Activated CD8-positive, alpha-beta memory T cell treated with anti-CD3 and anti-CD28 coated beads, Interleukin-2, amount 50 U/mL, for 4 hours (primary cell): Measurements from ENCODE around the gene NUP107.

Source experiments
- DNase-seq: peaks from one replicate; pipeline ENCODE4 v3.0.0-alpha.2; 2020

The NUP107 gene

DNA sequence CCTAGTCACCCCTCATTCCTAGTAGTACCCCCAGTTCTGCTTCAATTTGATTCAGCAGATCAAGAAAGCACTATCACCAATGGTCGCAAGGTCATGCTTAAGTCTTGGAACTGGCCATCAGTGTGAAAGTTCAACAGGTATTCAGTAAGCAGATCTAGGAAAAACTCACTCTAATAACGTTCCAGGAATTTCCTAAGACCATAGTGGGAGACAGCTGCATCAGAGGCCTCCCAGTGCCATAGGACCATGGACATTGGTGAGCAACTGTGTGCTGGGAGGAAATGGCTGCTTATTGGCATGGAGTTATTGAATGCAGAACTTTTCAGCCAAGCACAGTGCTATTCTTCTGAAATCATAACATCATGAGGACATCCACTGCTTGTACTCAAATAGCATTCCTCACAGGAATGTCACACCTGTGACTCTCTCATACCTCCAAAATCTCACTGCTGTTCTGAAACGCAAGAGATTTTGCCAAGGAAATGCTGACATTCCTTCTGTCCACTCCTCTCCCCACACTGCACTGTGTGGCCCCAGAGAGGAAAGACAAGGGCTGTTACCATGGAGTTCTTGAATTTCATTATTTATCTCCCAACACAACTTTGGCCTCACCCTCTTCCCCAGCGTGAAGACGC is 90.3 kb downstream of the NUP107 start:
- DNase-seq = no peak

DNA sequence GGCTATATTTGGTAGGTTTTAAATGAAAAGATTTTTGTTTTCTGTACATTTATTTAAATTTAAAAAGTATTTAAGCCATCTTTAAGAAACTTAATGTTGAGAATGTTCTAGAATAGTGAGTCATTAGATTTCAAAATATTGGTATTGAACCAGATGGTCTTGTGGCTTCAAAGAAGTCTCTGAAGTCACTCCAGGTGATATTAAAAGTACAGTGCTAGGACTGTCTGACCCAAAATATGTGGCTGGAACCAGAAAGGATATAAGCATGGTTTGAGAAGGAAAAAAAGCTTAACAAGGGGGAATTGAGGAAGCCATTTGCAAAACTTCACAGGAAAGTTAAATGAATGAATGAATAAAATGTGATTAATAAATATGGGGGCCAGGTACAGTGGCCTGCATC is 92.5 kb downstream of the NUP107 start:
- DNase-seq = no peak

DNA sequence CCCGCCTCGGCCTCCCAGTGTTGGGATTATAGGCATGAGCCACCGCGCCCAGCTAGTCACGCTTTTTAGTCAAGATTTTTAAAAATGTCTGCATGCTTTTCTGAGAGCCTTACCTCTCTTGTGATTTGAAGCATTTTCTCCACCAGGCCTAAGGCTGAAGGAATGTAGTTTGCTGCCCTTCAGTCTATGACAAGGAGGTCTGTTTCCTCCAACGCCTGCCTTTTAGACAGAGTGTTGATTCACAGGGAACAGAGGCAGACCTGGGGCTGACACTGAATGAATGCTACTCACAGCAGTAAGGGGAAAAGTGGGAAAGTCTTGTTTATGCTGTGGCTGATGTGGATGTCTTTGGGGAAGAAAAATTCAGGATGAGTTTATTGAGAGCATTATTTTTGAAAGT is 94.0 kb downstream of the NUP107 start:
- no peak for DNase-seq

DNA sequence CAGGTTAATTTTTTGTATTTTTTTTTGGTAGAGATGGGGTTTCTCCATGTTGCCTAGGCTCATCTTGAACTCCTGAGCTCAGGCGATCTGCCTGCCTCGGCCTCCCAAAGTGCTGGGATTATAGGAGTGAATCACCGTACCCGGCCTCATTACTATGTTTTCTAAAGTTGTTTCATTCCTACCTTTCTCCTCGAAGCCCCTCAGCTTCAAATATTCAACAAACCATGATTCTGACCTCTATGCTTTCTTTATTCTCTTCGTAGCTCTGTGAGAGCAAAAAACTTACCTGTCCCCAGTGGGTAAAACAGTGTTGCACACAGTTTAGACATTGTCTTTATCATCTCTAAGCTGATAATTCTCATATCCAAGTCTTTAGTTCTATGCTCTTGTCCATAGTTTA is 95.0 kb downstream of the NUP107 start:
- no peak for DNase-seq

DNA sequence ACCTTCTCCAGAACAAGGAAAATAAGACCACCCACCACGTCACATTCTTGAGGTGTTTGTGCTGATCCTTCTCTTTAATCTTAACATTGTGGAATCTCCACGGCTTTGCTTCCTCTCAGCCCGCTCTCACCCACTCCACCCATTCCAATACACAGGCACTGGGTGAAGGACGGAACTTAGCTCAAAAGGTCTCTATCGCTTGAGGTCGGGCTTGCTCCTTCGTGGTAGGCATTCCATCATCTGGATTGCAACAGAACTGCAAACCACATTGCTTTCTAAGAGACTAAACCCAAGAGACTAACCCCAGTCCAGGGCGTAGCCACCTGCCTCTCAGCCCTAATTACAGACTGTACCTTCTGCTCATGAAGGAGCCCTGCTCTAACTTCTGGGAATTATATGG is 97.2 kb downstream of the NUP107 start:
- DNase-seq = no peak

DNA sequence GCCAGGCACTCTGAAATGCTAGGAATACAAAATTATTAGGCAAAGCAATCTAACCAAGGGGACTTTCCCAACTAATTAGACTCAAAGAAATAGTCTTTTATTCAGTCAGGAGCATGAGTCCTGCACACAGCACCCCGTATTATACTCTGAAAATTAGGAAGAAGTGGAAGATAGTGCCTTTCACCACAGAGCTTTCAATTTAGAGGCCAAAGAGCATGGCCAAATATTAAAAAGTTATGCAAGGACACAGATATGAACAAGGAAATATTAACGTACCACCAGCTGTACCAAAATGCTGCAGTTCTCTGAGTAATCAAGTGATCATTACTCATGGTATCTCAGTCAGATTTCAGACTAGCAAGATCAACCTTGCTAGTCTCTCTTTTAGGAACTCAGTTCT is 98.6 kb downstream of the NUP107 start:
- no peak for DNase-seq

DNA sequence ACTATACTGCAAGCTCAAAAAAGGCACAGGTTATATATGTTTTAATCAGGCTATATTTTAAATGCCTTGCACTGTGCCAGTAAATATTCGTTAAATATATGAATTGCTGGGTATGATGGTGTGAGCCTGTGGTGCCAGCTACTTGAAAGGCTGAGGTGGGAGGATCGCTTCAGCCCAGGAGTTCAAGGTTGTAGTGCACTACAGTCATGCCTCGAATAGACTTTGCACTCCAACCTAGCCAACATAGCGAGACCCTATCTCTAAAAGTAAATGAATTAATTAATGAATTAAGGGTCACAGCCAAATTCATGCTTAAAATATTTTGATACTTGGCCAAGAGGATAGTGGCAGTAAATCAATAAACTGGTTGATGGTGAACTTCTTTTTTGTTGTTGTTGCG is 99.0 kb downstream of the NUP107 start:
- no peak for DNase-seq

DNA sequence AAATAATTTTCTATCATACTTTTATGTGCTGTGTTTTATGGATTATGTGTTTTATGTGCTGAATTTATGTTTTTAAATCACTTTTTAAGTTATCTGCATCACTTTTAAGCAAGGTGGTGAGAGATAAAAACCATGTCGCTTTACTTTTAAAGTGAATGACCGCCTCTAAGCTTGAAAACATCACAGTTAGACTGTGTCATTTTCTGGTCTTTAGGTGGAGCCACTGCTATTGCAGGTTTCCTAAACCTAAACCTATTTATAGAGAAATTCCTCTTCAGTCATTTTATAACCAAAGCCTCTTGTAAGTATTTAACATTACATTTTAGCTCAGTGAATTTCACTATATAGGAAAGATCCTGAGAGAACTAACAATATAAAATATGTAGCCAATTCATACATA is 100.2 kb downstream of the NUP107 start:
- no peak for DNase-seq

DNA sequence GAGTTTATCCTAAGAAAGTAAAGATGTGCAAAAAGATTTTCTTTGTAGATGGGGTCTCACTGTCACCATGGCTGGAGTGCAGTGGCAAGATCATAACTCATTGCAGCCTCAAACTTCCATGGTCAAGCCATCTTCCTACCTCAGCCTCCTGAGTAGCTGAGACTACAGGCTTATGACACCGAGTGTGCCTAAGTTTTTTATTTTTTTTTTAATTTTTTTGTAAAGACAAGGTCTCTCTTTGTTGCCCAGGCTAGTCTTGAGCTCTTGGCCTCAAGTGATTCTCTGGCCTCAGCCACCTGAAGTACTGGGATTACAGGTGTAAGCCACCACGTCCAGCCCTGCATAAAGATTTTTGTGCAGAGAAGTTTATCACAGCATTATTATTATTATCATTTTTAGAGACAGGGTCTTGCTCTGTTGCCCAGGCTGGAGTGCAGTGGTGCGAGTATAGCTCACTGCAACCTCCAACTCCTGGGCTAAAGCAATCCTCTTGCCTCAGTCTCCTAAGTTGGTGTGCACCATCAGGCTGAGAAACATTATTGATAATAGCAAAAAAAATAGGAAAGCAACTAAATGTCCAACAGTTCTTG is 101.9 kb downstream of the NUP107 start:
- DNase-seq = no peak

DNA sequence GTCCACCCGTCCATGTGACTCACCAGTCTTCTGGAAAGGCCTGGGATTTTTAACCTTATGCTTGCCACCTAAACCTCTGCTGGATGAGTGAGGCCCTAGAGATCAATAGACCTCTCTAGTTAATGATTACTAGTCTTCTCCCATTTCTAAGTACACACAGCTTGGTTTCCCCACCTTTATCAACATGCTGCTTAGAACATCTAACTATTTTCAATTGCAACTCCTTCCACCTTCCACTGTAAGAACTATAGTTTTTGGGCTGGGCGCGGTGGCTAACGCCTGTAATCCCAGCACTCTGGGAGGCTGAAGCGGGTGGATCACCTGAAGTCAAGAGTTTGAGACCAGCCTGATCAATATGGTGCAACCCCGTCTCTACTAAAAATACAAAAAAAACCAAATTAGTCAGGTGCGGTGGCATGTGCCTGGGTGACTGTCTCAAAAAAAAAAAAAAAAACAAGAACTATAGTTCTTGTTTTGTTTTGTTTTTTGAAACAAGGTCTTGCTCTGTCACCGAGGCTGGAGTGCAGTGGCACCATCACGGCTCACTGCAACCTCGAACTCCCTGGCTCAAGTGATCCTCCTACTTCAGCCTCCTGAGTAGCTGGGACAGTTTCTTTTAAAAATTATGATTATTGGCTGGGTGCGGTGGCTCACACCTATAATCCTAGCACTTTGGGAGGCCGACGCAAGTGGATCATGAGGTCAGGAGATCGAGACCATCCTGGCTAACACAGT is 102.5 kb downstream of the NUP107 start:
- no peak for DNase-seq

DNA sequence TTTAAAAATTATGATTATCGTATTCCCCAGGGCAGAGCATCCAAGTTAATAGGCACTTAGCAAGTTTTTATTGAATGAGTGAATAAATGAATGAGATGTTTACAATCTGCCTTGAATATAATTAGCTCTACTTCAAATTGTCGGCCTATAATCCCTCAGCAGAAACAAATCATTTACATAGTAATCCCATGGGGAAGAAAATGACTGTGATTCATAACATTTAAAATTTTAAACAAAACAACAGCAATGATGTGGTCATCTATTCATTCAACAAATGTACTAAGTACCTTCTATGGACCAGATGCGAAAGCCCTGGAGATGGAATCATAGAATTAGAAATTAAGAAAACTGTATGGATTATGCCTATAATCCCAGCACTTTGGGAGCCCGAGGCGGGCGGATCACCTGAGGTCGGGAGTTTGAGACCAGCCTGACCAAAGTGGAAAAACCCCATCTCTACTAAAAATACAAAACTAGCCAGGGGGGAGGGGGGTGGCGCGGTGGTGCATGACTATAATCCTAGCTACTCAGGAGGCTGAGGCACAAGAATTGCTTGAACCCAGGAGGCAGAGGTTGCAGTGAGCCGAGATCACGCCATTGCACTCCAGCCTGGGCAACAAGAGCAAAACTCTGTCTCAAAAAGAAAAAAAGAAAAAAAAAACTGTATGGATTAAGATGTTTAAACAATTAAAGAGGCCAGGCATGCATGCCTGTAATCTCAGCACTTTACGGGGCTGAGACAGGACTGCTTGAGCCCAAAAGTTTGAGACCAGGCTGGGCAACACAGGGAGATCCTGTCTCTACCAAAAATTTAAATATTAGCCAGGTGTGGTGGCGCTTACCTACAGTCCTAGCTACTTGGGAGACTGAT is 103.5 kb downstream of the NUP107 start:
- DNase-seq = no peak

DNA sequence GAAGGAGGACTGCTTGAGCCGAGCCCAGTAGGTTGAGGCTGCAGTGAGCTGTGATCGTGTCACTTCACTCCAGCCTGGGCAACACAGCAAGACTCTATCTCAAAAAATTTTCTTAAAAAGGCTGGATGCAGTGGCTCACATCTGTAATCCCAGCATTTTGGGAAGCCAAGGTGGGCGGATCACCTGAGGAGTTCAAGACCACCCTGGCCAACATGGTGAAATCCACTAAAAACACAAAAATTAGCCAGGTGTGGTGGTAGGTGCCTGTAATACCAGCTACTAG is 104.1 kb downstream of the NUP107 start:
- DNase-seq = no peak

DNA sequence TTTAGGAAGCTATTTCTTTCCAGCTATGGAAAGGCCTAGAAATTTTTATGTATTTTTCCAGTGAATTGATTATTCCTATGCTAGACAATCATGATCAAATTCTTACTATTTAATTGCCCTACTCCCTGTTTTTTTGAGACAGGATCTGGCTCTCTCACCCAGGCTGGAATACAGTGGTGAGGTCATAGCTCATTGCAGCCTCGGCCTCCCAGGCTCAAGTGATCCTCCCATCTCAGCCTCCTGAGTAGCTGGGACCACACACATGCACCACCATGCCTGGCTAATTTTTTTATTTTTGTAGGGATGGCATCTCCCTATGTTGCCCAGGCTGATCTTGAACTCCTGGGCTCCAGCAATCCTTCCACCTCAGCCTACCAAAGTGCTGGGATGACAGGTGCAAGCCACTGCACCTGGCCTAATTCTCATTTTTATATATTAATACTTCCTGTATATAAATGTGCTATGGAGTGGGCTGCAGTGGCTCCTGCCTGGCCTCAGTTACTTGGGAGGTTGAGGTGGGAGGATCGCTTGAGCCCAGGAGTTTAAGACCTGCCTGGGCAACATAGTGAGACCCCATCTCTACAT is 105.2 kb downstream of the NUP107 start:
- no peak for DNase-seq

DNA sequence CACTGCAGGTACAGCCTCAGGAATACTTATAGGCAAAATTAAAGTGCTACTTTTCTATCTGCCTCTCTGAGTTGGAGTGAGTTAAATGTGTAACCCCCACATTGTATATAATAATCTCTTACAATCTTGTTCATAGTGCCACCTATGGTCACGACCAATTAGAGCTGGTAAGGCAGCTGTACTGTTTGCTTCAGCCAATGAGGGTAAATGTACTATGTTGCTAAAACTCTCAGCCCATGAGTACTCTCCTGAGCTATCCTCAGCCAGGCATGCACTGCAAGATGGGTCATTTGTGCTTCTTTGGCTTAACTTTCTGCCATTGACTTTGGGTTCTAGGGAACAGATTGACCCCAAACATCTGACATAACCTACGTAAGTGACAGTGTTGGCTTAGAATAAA is 106.2 kb downstream of the NUP107 start:
- no peak for DNase-seq

DNA sequence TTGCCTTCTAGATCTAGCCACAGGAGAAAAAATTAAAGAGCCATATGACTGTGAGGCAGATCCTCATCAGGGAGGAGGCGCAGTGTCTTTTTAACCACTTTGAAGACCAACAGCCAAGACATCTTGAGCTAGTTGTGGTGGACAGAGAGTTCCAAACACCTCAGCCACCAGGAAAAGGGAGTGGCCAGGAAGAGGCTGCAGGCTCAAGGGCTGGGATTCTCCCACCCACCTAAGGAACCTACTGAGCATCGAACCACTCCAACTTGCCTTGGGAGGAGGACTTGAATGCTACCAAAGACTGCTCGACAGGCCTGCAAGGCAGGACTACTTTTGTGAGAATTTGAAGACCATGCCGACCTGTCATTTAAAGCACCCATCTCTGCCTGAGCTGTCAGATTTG is 106.7 kb downstream of the NUP107 start:
- no peak for DNase-seq

DNA sequence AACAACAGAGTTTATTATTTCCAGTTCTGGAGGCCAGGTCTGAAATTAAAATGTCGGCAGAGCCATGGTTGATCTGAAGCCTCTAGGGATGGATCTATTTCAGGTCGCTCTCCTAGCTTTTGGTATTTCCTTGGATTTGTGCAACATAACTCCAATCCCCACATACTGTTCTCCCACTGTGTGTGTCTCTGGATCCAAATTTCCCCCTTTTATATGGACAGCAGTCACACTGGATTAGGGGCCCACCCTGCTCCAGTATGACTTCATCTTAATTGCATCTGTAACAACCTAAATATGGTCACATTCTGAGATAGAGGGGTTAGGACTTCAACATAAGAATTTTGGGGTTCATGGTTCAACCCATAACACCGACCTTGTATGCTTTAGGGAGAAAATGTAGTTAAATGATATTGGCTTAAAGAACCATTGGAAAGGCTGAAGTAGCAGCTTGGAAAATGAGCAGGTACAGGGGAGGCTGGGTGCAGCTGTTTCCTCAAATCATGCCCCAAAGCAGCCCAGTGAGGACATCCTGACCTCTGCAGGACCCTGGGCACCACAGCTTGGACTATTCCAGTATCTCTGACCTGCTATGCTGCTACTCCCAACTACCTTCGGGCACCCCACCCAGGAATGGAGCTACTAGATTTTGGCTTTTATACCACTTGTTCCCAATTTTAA is 107.3 kb downstream of the NUP107 start:
- no peak for DNase-seq

DNA sequence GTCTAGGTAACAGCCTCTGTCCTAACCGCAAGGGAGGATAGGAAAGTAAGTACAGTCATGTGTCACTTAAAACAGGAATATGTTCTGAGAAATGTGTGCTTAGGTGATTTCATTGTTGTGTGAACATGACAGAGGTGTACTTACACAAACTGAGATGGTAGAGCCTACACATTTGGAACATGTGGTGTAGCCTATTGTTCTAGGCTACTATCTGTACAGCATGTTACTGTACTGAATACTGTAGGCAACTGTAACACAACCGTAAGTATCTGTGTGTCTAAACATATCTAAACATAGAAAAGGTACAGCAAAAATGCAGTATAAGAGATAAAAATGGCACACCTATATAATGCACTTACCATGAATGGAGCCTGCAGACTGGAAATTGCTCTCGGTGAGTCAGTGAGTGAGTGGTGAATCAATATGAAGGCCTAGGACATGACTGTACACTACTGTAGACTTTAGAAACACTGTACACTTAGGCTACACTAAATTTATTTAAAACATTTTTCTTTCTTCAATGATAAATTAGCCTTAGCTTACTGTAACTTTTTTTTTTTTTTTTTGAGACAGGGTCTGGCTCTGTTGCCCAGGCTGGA is 108.0 kb downstream of the NUP107 start:
- DNase-seq = no peak
